Mesodermal cell (in vitro differentiated cells): Measurements from ENCODE around the gene KNDC1.
"Not testable (repeated sequence)": the region's sequence is repeated elsewhere in the genome, so short reads cannot be mapped to it uniquely, and the experiment has no call there.

ENCODE experiments used
- H3K27ac ChIP-seq: 2 replicates; pipeline ENCODE4 v1.7.0; 2013; ENCODE audit warnings: mild to moderate bottlenecking, low read depth, low read length, moderate library complexity; ENCODE audit not compliant: severe bottlenecking
- H3K36me3 ChIP-seq: 2 replicates; pipeline ENCODE4 v1.7.1; 2013; ENCODE audit warnings: mild to moderate bottlenecking, low read length, moderate library complexity; ENCODE audit not compliant: control insufficient read depth, insufficient read depth
- H3K4me1 ChIP-seq: one replicate; pipeline ENCODE4 v1.7.1; 2013; ENCODE audit warnings: mild to moderate bottlenecking, low read length; ENCODE audit not compliant: insufficient read depth, control insufficient read depth, poor library complexity, severe bottlenecking
- H3K4me3 ChIP-seq: 2 replicates; pipeline ENCODE4 v1.7.0; 2013; ENCODE audit warnings: low read length, control low read depth, mild to moderate bottlenecking; ENCODE audit not compliant: insufficient read depth, poor library complexity, severe bottlenecking; ENCODE audit errors: extremely low read depth
- H3K9me3 ChIP-seq: 2 replicates; pipeline ENCODE4 v1.7.1; 2013; ENCODE audit warnings: mild to moderate bottlenecking, low read length, moderate library complexity; ENCODE audit not compliant: control insufficient read depth
- WGBS, 2 experiments: methylation state at CpG; one replicate each; pipeline ENCODE4 v1.1.5; 2013; ENCODE audit warnings: missing lambda C conversion rate in 2 of 2; ENCODE audit not compliant: insufficient coverage in 2 of 2; 5-methylcytosine and 5-hydroxymethylcytosine counted together

KNDC1 gene

GRCh38 chr10:133133471-133134231, 26.4 kb upstream of the KNDC1 start:
- Histone ChIP-seq H3K9me3 (no peaks in the 10 kb centered on the region), H3K4me1 (no peaks in the 10 kb centered on the region), H3K27ac (no peak overlapping the region), H3K36me3 (no peaks in the 10 kb centered on the region), H3K4me3 (no peak overlapping the region)
- 91 to 92% methylated on average over 18 to 19 of the region's 20 CpGs for WGBS, 2 experiments

GRCh38 chr10:133134411-133135115, 25.5 kb upstream of the KNDC1 start:
- Histone ChIP-seq H3K4me3 (no peak overlapping the region), H3K4me1 (no peaks in the 10 kb centered on the region), H3K36me3 (no peaks in the 10 kb centered on the region), H3K9me3 (no peaks in the 10 kb centered on the region), H3K27ac (no peak overlapping the region)
- WGBS, 2 experiments: 84 to 89% methylated on average over 20 of the region's 20 CpGs

DNA sequence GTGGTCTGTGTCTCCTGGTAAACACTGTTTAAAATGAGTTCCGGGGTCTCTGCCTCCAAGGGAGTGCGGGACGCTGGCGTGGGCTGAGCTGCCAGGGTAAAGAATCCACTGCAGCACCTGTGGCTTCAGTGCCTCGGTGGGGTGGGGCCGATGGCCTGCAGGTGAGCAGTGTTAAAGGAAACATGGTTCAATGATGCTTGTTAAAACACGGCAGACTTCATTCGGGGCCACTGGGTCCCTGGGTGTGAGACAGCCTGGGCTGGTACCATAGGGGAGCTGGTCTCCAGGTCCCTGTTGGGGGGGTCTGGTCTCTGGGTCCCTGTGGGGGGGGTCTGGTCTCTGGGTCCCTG, 24.9 kb upstream of the KNDC1 start:
- H3K4me3 ChIP-seq: no peak overlapping the region
- H3K27ac ChIP-seq: no peak overlapping the region
- no peaks in the 10 kb centered on the region for H3K9me3 ChIP-seq
- 79 to 91% methylated on average over 5 to 7 of the region's 8 CpGs for WGBS, 2 experiments
- no peaks in the 10 kb centered on the region for H3K36me3 ChIP-seq
- no peaks in the 10 kb centered on the region for H3K4me1 ChIP-seq

DNA sequence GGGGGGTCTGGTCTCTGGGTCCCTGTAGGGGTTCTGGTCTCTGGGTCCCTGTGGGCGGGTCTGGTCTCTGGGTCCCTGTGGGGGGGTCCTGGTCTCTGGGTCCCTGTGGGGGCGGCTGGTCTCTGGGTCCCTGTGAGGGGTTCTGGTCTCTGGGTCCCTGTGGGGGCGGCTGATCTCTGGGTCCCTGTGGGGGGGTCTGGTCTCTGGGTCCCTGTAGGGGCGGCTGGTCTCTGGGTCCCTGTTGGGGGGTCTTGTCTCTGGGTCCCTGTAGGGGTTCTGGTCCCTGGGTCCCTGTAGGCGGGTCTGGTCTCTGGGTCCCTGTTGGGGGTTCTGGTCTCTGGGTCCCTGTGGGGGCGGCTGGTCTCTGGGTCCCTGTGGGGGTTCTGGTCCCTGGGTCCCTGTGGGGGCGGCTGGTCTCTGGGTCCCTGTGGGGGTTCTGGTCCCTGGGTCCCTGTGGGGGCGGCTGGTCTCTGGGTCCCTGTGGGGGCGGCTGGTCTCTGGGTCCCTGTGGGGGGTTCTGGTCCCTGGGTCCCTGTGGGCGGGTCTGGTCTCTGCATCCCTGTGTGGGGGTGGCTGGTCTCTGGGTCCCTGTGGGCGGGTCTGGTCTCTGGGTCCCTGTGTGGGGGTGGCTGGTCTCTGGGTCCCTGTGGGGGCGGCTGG, 22.4 kb upstream of the KNDC1 start:
- not testable (repeated sequence) for H3K27ac ChIP-seq, H3K36me3 ChIP-seq, H3K9me3 ChIP-seq, H3K4me1 ChIP-seq, H3K4me3 ChIP-seq
- WGBS, 2 experiments: 80% methylated on average over 2 of the region's 12 CpGs; no CpG with 5 or more reads in 1 of the 2 experiments

DNA sequence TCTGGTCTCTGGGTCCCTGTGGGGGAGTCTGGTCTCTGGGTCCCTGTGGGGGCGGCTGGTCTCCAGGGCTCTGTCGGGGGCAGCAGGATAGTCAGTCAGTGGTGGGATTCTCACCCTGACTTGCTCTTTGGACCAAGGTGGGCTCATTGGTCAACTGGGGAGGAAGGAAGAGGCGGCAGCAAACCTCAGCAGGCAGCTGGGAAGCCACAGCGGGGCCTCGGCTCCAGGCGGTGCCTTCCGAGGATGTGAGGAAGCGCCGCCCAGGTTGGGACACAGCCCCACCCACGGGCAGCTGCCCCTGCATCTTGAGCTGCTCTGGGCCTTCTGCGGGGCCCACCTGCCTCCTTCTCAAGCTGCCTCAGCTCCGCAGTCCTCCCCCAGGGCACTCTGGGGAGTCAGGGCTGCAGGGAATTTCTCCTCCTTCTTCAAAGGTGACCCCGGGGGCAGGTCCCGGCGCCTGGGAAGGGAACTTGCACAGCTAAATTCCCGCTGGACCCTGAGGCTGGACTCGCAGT, 20.4 kb upstream of the KNDC1 start:
- no peak overlapping the region for H3K4me3 ChIP-seq

GRCh38 chr10:133140417-133141143, 19.4 kb upstream of the KNDC1 start:
- no peaks in the 10 kb centered on the region for H3K9me3 ChIP-seq
- no peaks in the 10 kb centered on the region for H3K36me3 ChIP-seq
- 86 to 89% methylated on average over 22 of the region's 26 CpGs for WGBS, 2 experiments
- no peak overlapping the region for H3K4me3 ChIP-seq
- H3K27ac ChIP-seq: no peak overlapping the region
- peaks cover 22% of the 10 kb centered on the region for H3K4me1 ChIP-seq

More for the DNA sequence above, 20.4 kb upstream of the KNDC1 start:
- peaks cover 13% of the 10 kb centered on the region for H3K4me1 ChIP-seq
- H3K9me3 ChIP-seq: no peaks in the 10 kb centered on the region
- H3K36me3 ChIP-seq: no peaks in the 10 kb centered on the region
- no peak overlapping the region for H3K27ac ChIP-seq
- WGBS, 2 experiments: 64 to 74% methylated on average over 9 to 17 of the region's 17 CpGs

- H3K4me3 ChIP-seq: no peak overlapping the region
- H3K9me3 ChIP-seq: no peaks in the 10 kb centered on the region
- H3K36me3 ChIP-seq: no peaks in the 10 kb centered on the region
- WGBS, 2 experiments: 90 to 92% methylated on average over 26 to 28 of the region's 28 CpGs
- peaks cover 22% of the 10 kb centered on the region for H3K4me1 ChIP-seq
- no peak overlapping the region for H3K27ac ChIP-seq
These were observed 18.7 kb upstream of the KNDC1 start for GRCh38 chr10:133141144-133141957.

- Histone ChIP-seq H3K9me3 (no peaks in the 10 kb centered on the region), H3K36me3 (no peaks in the 10 kb centered on the region), H3K27ac (no peak overlapping the region), H3K4me1 (peaks cover 22% of the 10 kb centered on the region), H3K4me3 (no peak overlapping the region)
- WGBS, 2 experiments: 89 to 90% methylated on average over 14 to 15 of the region's 27 CpGs
These were observed 18.1 kb upstream of the KNDC1 start for GRCh38 chr10:133141958-133142340.

DNA sequence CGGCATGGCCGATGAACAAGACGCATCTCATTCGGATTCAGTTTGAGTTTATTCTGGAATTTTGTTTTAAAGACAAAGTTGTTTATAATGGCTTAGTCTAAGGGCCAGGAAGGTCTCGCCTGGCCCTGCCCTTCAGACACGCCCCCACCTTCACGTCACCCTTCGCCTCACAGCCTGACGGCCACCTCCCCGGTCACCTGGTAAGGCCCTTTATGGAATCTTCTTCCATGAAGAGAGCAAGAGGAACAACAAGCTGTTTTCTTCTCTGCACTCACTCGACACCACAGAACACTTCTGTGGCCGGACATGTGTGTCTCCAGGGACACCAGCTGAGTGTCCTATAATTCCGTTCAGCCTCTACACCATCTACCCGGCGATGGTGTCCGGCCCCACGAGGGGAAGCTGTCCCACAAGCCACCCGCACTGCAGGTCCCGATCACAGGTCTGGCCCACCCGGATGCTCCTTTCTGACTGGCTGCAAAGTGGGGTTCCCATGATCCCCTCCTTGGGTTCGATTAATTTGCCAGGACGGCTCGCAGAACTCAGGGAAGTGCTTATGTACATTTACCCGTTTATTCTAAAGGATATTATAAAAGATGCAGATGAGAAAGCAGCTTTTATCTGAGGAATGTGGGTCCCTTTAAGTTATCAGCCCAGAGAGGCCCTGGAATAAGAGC, 17.4 kb upstream of the KNDC1 start:
- H3K27ac ChIP-seq: no peak overlapping the region
- peaks cover 22% of the 10 kb centered on the region for H3K4me1 ChIP-seq
- H3K4me3 ChIP-seq: no peak overlapping the region
- H3K36me3 ChIP-seq: no peaks in the 10 kb centered on the region
- 91 to 96% methylated on average over 24 of the region's 24 CpGs for WGBS, 2 experiments
- H3K9me3 ChIP-seq: peaks cover 2% of the 10 kb centered on the region
